Uterus (tissue), 4 donors: ENCODE measurements around the gene IL1A. TPM values are rescaled to one million over a fixed set of nuclear protein-coding genes. Genes with fewer than 3 reads are reported as not detected.

Experiments
- DNase-seq, 2 donors: peaks; one replicate each; pipeline ENCODE4 v3.0.0-alpha.2; 2019 to 2020
- H3K27ac ChIP-seq, 2 donors: fragments of 200-600 bp; sonication (generic); 1 replicate in 1 of 2; 2 replicates in 1 of 2; pipeline ENCODE4 v1.5.1; 2016 to 2018
- H3K27me3 ChIP-seq, 2 donors: fragments of 200-600 bp; sonication (generic); one replicate each; pipeline ENCODE4 v1.5.1; 2018 to 2019; ENCODE audit warnings: control low read depth in 1 of 2
- H3K36me3 ChIP-seq, 2 donors: fragments of 200-600 bp; sonication (generic); one replicate each; pipeline ENCODE4 v1.5.1; 2019; ENCODE audit warnings: control low read depth in 1 of 2
- H3K4me1 ChIP-seq, 2 donors: fragments of 200-600 bp; sonication (generic); one replicate each; pipeline ENCODE4 v1.5.1; 2018 to 2019; ENCODE audit warnings: control low read depth in 1 of 2
- H3K4me3 ChIP-seq, 2 donors: fragments of 200-600 bp; sonication (generic); 1 replicate in 1 of 2; 2 replicates in 1 of 2; pipeline ENCODE4 v1.5.1; 2018 to 2019; ENCODE audit warnings: mild to moderate bottlenecking in 1 of 2
- H3K9me3 ChIP-seq, 2 donors: fragments of 200-600 bp; sonication (generic); one replicate each; pipeline ENCODE4 v1.5.1; 2019; ENCODE audit warnings: control low read depth in 1 of 2
- POLR2A ChIP-seq, 2 donors: fragments of 450-650 bp; IDR thresholded peaks; one replicate each; pipeline ENCODE4 v1.6.1; 2016; ENCODE audit warnings: antibody characterized with exemption in 2 of 2, mild to moderate bottlenecking in 1 of 2, moderate library complexity in 1 of 2
- intact Hi-C: fragments of 100-400 bp; cut with DNase I; formaldehyde crosslinking; loops from one replicate; pipeline ENCODE4 v1.15.1; 2023; ENCODE audit warnings: low total_unique reads
- total RNA-seq, 4 donors: library from RNA; depleted of rRNA in 3 of 4; stranded (reverse); fragments of >200 nt in 3 of 4; gene quantifications; one replicate each; pipeline versions ENCODE4 v1.1.0 to v1.2.4, GENCODE V29; 2014 to 2023
- TF ChIP-seq, protein P1 (sequence below), 4 experiments: fragments of 200-600 bp in 2 of 4; fragments of 450-650 bp in 2 of 4; sonication (generic) in 2 of 4; IDR thresholded peaks; one replicate each; pipeline ENCODE4 v1.5.1; 2016 to 2019; ENCODE audit warnings: antibody characterized with exemption in 4 of 4, mild to moderate bottlenecking in 2 of 4, moderate library complexity in 1 of 4
- donor health status: DM: yes; HTN: yes; CAD: no.

Gene IL1A
- total RNA-seq, 4 donors from 2014 or later: 0.41 TPM; not detected in 3

DNA sequence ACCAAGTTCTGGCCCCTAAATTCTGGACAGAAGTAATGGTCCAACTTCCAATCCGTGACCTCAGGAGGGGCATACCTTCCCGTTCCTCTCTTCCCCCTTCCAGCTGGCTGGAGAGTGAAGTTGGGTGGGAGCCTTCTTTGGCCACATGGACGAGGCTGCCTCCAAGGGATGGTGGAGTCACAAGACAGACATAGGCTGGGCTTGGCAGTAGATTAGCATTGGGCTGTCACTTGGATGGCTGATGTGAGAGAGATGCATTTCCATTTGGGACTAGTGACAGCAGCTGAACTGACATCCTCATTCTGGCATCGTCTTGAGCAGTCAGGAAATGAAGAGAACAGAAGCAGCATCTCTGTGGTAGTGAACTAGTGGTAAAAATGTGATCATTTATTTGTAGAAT, 50.8 kb downstream of the IL1A start:
- Histone ChIP-seq H3K27me3 (no peaks in the 10 kb centered on the region), H3K4me1 (no peaks in the 10 kb centered on the region), H3K9me3 (no peaks in the 10 kb centered on the region), H3K4me3 (no peak overlapping the region), H3K36me3 (no peaks in the 10 kb centered on the region), H3K27ac (no peak overlapping the region)
- no peak for DNase-seq
- TF ChIP-seq, protein P1, sequence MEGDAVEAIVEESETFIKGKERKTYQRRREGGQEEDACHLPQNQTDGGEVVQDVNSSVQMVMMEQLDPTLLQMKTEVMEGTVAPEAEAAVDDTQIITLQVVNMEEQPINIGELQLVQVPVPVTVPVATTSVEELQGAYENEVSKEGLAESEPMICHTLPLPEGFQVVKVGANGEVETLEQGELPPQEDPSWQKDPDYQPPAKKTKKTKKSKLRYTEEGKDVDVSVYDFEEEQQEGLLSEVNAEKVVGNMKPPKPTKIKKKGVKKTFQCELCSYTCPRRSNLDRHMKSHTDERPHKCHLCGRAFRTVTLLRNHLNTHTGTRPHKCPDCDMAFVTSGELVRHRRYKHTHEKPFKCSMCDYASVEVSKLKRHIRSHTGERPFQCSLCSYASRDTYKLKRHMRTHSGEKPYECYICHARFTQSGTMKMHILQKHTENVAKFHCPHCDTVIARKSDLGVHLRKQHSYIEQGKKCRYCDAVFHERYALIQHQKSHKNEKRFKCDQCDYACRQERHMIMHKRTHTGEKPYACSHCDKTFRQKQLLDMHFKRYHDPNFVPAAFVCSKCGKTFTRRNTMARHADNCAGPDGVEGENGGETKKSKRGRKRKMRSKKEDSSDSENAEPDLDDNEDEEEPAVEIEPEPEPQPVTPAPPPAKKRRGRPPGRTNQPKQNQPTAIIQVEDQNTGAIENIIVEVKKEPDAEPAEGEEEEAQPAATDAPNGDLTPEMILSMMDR (IDR thresholded peaks at IDR 0.05): no peak
- TF ChIP-seq POLR2A (IDR thresholded peaks at IDR 0.05): no peak
- intact Hi-C loops: no loop called here

DNA sequence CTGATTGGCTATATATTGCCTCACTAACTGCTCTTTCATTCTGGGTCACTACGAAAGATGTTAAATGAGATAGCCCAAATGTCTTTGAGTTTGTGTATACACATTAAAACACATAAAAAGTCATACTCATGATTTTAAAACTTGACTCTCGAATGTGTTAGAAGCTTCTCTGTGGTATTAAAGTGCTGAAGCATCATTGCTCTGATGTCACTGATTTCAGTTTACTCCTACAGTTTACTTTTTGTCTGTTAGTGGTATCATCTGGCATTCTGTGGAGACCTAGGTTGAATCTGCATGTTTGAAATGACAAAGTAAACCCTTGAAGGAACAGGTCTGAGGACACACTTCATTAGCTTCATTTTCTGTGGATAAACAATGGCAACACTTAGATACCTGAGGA, 52.8 kb downstream of the IL1A start:
- no peak overlapping the region for H3K4me3 ChIP-seq
- H3K4me1 ChIP-seq: no peaks in the 10 kb centered on the region
- intact Hi-C loops: no loop called here
- H3K36me3 ChIP-seq: no peaks in the 10 kb centered on the region
- no peak for DNase-seq
- no peaks in the 10 kb centered on the region for H3K9me3 ChIP-seq
- no peak for TF ChIP-seq POLR2A (IDR thresholded peaks at IDR 0.05)
- TF ChIP-seq, protein P1 (IDR thresholded peaks at IDR 0.05): no peak
- no peak overlapping the region for H3K27ac ChIP-seq
- H3K27me3 ChIP-seq: no peaks in the 10 kb centered on the region

DNA sequence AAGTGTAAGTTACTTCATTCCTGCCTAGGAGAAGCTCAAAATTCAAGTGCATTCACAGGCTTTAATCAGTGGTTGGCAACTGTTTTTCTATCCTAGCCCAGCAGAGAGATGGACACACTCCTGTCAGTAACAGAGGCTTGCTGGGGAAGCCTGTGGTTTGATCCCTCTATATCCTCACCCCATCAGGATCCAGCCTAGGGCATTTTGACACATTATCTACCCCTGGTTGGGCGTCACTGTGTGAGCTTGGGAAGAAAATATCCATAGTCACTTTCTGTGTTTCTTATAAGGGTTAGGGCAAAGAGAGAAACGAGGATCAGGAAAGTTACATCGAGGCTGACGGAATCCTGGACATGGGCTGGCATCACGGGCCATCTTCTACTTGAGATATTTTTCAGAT, 53.5 kb downstream of the IL1A start:
- Histone ChIP-seq H3K4me3 (no peak overlapping the region), H3K4me1 (no peaks in the 10 kb centered on the region), H3K9me3 (no peaks in the 10 kb centered on the region), H3K36me3 (no peaks in the 10 kb centered on the region), H3K27me3 (no peaks in the 10 kb centered on the region), H3K27ac (no peak overlapping the region)
- intact Hi-C loops: no loop called here
- DNase-seq: no peak
- TF ChIP-seq POLR2A (IDR thresholded peaks at IDR 0.05): no peak
- TF ChIP-seq, protein P1 (IDR thresholded peaks at IDR 0.05): no peak

DNA sequence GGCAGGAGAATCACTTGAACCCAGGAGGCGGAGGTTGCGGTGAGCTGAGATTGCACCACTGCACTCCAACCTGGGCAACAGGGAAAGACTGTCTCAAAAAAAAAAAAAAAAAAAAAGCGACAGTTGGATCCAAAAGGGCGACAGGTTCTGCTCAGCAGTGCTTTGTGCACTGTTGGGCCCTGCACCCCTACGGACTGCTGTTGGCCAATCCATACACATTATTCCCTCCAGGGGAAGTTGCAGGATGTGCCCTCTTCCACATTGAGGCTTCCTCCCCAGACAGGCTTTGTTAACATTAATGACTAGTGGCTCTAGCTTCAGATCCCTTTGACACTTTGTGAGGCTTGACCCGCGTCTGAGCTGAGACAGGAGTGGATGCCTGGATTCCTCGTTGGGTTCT, 54.1 kb downstream of the IL1A start:
- TF ChIP-seq, protein P1 (IDR thresholded peaks at IDR 0.05): no peak
- no peak for TF ChIP-seq POLR2A (IDR thresholded peaks at IDR 0.05)
- H3K27ac ChIP-seq: no peak overlapping the region
- DNase-seq: no peak
- H3K27me3 ChIP-seq: no peaks in the 10 kb centered on the region
- no peaks in the 10 kb centered on the region for H3K4me1 ChIP-seq
- H3K4me3 ChIP-seq: no peak overlapping the region
- no peaks in the 10 kb centered on the region for H3K9me3 ChIP-seq
- H3K36me3 ChIP-seq: no peaks in the 10 kb centered on the region
- intact Hi-C loops: no loop called here

DNA sequence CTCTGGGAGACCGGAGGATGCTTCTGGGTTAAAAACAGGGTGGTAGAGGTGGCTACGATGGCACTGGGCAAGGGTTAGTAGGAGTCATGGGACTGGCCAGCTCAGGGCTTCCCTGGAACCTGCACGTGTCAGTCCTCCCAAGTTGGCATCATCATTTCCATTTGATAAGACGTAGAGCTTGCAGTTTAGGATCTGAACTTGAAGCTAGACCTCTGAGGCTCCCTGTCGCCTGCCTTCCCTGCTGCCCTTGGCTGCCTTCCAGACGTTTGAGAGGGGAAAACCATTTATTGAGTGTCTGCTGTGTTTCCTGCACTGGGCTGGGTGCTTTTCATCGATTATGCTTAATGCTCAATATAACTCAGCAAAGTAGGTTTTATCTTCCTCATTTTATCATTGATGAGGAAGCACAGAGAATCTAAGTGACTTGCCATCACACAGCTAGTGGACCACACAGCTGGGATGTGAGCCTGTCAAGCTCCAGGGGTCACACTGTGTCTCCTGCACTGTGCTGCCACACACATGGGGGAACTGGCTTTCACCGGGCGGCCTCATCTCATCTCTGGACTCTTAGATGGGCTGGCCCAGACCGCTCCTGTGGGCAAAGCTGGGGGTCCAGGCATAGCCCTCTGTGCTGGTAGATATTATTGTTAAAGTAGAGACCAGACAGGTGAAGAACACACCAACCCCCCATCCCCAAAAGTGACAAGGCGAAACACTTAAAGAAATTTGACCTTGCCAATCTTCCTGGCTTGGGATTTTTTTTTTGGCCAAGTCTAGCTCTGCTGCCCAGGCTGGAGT, 55.7 kb downstream of the IL1A start:
- TF ChIP-seq, protein P1 (IDR thresholded peaks at IDR 0.05): no peak
- TF ChIP-seq POLR2A (IDR thresholded peaks at IDR 0.05): no peak
- intact Hi-C loops: loop anchor here (10.0 kb wide), 1 partner anchor 124 kb away; no protein-coding TSS in a partner anchor
- no peak for DNase-seq
- no peak overlapping the region for H3K27ac ChIP-seq
- H3K4me1 ChIP-seq: no peaks in the 10 kb centered on the region
- no peaks in the 10 kb centered on the region for H3K9me3 ChIP-seq
- no peaks in the 10 kb centered on the region for H3K27me3 ChIP-seq
- H3K4me3 ChIP-seq: no peak overlapping the region
- H3K36me3 ChIP-seq: no peaks in the 10 kb centered on the region
